ENCODE results near the gene AURKAIP1. TPM values are rescaled to one million over a fixed set of nuclear protein-coding genes. Genes with fewer than 3 reads are reported as not detected.

The AURKAIP1 gene
- total and polyA plus RNA-seq, 2 of the 13 experiments (the other 11 are each of a cell fraction or from before 2014, with no cell fraction given): 69.5 to 175 TPM

DNA sequence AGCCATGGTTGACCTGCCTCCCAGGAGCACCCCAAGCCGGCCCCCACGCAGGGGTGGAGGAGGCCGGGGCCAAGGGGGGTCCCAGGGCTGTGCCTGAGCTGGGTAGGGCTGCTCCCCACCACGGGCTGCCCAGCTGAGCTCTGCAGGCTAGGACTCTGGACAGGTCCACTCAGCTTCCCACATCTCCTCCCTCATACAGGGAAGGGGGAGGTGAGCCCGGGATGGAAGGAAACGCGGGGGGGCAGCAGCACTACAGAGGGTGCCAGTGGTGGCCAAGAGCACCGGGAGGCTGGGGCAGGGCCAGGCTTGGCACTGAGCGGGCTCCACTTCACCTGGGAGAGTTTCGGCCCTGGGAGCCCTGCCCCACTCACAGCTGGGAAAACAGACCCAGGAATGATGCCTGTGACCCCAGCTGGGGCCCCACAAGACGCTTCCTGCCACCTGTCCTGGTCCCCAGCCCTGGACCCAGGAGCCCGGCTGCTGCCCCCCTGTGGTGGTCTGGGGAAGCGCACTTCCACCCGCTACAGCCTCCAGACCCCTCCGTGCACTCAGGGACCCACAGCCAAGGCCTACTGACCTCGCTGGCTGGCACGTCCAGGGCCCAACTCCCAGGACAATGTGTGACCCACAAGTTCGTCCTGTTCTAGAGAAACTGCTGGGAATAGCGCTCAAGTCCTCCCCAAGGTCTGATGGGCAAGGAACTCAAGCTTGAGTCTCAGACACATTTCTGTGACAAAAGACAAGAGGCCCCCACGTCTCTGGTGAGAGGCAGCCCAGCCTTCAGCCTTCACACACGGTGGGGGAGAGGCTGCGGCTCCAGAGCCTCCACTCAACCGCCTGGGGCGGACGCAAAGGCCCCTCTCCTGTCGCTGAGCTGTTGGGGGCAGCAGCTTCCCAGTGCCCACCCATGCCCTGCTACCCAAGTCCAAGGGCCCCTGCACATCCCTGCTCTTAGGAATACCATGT lies 3.0 kb downstream of the AURKAIP1 start (continued):
- TF ChIP-seq KDM2A (CRISPR knock-in tag; IDR thresholded peaks at IDR 0.05; ENCODE audit: borderline replicate concordance, low read depth): peak; percentile 67; the same call in 1 of the 2 replicates
- no peak for TF ChIP-seq ZNF552 (CRISPR knock-in tag; IDR thresholded peaks at IDR 0.05; ENCODE audit: borderline replicate concordance)
- TF ChIP-seq ZNF432 (CRISPR knock-in tag; IDR thresholded peaks at IDR 0.05; ENCODE audit: borderline replicate concordance): no peak
- 0 out of 2 replicates have a peak, but pooled peaks have one; percentile 21 for TF ChIP-seq ZNF547 (CRISPR knock-in tag; IDR thresholded peaks at IDR 0.05)
- TF ChIP-seq, protein P1, sequence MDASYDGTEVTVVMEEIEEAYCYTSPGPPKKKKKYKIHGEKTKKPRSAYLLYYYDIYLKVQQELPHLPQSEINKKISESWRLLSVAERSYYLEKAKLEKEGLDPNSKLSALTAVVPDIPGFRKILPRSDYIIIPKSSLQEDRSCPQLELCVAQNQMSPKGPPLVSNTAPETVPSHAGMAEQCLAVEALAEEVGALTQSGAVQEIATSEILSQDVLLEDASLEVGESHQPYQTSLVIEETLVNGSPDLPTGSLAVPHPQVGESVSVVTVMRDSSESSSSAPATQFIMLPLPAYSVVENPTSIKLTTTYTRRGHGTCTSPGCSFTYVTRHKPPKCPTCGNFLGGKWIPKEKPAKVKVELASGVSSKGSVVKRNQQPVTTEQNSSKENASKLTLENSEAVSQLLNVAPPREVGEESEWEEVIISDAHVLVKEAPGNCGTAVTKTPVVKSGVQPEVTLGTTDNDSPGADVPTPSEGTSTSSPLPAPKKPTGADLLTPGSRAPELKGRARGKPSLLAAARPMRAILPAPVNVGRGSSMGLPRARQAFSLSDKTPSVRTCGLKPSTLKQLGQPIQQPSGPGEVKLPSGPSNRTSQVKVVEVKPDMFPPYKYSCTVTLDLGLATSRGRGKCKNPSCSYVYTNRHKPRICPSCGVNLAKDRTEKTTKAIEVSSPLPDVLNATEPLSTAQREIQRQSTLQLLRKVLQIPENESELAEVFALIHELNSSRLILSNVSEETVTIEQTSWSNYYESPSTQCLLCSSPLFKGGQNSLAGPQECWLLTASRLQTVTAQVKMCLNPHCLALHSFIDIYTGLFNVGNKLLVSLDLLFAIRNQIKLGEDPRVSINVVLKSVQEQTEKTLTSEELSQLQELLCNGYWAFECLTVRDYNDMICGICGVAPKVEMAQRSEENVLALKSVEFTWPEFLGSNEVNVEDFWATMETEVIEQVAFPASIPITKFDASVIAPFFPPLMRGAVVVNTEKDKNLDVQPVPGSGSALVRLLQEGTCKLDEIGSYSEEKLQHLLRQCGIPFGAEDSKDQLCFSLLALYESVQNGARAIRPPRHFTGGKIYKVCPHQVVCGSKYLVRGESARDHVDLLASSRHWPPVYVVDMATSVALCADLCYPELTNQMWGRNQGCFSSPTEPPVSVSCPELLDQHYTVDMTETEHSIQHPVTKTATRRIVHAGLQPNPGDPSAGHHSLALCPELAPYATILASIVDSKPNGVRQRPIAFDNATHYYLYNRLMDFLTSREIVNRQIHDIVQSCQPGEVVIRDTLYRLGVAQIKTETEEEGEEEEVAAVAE (CRISPR knock-in tag; IDR thresholded peaks at IDR 0.05; ENCODE audit: borderline replicate concordance): no peak
- TF ChIP-seq, protein P2, sequence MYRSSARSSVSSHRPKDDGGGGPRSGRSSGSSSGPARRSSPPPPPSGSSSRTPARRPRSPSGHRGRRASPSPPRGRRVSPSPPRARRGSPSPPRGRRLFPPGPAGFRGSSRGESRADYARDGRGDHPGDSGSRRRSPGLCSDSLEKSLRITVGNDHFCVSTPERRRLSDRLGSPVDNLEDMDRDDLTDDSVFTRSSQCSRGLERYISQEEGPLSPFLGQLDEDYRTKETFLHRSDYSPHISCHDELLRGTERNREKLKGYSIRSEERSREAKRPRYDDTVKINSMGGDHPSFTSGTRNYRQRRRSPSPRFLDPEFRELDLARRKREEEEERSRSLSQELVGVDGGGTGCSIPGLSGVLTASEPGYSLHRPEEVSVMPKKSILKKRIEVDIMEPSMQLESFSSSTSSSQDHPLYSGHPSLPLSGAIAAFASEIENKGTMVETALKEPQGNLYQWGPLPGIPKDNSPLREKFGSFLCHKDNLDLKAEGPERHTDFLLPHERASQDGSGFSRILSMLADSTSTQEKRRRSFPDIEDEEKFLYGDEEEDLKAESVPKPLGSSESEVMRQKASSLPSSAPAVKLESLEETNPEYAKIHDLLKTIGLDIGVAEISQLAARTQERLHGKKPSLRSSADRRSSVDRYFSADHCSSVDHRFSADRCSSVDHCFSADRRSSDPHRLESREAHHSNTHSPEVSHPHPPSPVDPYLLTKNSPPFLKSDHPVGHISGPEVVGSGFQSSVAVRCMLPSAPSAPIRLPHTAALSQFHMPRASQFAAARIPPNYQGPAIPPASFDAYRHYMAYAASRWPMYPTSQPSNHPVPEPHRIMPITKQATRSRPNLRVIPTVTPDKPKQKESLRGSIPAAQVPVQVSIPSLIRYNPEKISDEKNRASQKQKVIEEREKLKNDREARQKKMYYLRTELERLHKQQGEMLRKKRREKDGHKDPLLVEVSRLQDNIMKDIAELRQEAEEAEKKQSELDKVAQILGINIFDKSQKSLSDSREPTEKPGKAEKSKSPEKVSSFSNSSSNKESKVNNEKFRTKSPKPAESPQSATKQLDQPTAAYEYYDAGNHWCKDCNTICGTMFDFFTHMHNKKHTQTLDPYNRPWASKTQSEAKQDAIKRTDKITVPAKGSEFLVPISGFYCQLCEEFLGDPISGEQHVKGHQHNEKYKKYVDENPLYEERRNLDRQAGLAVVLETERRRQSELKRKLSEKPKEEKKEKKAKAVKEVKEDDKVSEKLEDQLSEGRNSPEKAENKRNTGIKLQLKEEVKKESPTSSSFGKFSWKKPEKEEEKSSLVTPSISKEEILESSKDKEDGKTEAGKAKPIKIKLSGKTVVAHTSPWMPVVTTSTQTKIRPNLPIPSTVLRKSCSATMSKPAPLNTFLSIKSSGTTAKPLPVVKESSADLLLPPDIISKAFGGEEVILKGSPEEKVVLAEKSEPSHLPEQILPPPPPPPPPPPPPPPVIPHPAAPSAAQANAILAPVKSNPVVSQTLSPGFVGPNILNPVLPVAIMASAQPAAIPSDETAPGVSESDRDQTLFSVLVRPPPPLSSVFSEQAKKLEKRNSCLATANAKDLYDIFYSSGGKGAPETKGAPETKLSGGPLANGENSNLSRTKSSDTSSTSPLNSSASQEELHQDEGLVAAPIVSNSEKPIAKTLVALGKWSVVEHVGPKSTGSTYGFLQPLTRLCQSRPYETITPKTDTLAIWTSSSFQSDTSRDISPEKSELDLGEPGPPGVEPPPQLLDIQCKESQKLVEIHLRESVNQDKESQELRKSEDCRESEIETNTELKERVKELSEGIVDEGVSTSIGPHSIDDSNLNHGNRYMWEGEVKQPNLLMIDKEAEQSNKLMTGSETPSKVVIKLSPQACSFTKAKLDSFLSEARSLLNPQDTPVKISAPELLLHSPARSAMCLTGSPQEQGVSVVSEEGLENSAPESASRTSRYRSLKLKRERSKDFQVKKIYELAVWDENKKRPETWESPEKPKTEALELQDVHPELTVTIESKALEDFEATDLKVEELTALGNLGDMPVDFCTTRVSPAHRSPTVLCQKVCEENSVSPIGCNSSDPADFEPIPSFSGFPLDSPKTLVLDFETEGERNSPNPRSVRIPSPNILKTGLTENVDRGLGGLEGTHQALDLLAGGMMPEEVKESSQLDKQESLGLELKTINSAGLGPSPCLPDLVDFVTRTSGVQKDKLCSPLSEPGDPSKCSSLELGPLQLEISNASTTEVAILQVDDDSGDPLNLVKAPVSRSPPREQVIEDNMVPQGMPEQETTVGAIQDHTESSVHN (CRISPR knock-in tag; IDR thresholded peaks at IDR 0.05): no peak
